AML-193 (cell line): Measurements from ENCODE around the gene FHL2.

Experiments used
- DNase-seq, 2 experiments: peaks; one replicate each; lab custom pipeline; 2025; lab: John Stamatoyannopoulos, UW

FHL2 gene

DNA sequence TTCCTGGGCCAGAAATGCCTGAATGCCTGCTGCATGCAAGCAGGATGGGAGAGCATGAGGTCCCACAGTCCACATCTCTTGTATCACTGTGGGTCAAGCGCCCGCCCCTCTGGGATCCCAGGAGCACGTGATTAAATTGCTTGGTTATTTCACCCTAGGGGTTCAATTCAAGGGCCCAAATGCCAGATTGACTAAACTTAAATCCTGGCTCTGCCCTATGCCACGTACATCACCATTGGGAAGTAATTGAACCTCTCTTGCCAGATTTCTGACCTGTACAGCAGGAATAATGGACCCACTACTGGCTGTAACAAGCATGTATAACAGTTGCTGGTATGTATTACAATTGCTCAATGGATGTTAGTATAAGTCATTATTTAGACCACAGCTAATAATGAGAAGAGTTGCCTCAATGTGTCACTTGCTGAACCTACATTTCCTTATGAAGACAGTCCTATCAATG, 19.9 kb downstream of the FHL2 start:
- no peak for DNase-seq

GRCh38 chr2:105378276-105378840, 20.5 kb downstream of the FHL2 start:
- no peak for DNase-seq

GRCh38 chr2:105377871-105378270, 21.0 kb downstream of the FHL2 start:
- no peak for DNase-seq

- DNase-seq, result no peak
These were observed 22.0 kb downstream of the FHL2 start for GRCh38 chr2:105376789-105377240.

DNA sequence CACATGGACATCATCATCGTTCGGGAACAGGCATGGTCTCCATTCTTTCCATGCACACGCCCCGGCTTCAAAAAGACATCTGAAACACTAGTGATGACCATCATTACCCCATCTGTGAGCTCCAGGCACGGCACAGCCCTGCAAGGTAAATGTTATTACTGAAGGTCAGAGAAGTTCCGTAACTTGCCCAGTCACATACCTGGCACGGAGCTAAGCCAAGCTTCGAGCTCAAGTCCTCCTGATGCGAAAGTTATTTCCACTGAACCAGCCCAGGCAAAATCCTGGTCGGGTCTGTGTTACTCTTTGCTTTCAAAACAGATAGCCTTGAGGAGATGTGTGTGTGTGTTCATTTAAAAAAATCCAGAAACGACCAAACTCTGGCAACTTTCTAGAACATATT, 22.8 kb downstream of the FHL2 start:
- no peak for DNase-seq

DNA sequence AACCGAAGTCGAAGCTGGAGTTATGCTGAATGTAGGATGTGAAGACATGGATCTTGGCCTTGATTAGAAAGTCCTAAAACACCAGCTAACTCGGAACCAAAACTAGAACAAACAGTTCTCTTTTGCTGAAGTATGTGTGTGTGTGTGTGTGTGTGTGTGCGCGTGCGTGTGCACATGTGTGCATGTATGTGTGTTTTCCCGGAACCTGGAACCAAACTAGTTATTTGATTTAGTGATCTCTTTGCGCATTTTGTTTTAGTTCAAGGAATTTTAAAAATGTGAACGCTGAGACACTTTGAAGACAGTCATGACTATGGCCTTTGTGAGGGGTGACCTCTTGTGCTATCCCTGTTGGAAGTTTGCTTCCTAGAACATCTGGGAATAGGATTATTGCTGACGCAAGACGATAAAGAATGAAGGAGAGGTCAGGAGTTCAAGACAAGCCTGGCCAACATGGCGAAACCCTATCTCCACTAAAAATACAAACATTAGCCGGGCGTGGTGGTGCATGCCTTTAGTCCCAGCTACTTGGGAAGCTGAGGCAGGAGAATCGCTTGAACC, 23.8 kb downstream of the FHL2 start:
- DNase-seq, result no peak

DNA sequence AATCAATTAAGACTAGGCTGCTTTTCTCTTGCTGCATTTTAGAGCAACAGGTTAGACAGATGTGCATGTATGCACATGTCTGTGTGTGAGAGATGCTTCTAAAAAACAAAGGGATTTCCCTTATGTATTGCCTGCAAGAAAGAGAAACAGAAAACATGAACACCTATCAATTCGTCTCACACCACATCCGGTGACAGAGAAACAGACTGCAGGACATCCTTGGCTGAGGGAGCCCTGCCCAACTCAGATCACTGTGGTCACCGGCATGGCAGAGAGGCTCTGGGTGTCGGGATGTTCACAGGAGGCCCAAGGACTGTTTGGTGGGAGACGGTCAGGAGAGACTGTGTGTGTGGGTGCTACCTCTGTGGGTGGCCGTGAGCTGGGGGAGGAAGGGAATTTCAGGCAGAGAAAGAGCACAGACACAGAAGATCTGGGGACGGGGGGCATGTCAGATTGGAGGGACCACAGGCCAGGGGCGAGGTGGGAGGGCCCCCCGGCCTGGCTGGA, 24.9 kb downstream of the FHL2 start:
- DNase-seq, result no peak

DNA sequence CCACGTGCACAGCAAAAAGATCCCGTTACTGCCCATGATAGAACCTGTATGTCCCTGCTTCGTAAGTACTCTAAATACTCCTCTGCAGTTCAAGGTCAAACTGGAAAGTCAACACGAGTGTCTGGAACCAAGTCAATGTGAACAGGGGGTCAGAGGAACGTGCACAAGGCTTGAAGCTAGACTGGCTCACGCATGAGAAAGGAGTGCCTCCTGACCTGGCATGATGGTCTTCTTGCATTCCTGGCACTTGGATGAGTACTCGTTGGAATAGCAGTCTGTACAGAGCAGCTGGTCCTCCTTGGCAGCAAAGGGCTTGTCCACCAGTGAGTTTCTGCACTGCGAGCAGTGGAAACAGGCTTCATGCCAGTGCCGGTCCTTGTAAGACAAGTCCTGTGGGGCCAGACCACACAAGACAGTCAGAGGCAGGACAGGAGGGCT, 25.5 kb downstream of the FHL2 start:
- no peak for DNase-seq

GRCh38 chr2:105371810-105372209, 27.0 kb downstream of the FHL2 start:
- no peak for DNase-seq

GRCh38 chr2:105371156-105371555, 27.7 kb downstream of the FHL2 start:
- DNase-seq, result no peak

- DNase-seq, result peak; percentile 77 to 82
These were observed 28.8 kb downstream of the FHL2 start for GRCh38 chr2:105369777-105370690.

- DNase-seq, result no peak
These were observed 30.0 kb downstream of the FHL2 start for GRCh38 chr2:105368759-105369408.

- no peak for DNase-seq
These were observed 33.6 kb downstream of the FHL2 start for GRCh38 chr2:105365206-105365605.

- no peak for DNase-seq
These were observed 34.3 kb downstream of the FHL2 start for GRCh38 chr2:105364436-105365139.

GRCh38 chr2:105362862-105363591, 35.8 kb downstream of the FHL2 start:
- no peak for DNase-seq

GRCh38 chr2:105361102-105361889, 37.6 kb downstream of the FHL2 start:
- no peak for DNase-seq

GRCh38 chr2:105358593-105358992, 40.3 kb downstream of the FHL2 start:
- DNase-seq, result no peak

GRCh38 chr2:105357122-105357521, 41.7 kb downstream of the FHL2 start:
- DNase-seq, result no peak

GRCh38 chr2:105344704-105345345, 54.0 kb downstream of the FHL2 start:
- DNase-seq, result peak; percentile 30 to 42

- DNase-seq, result no peak
These were observed 59.4 kb downstream of the FHL2 start for GRCh38 chr2:105339414-105339813.
